EL (cell line): Measurements from ENCODE around the gene S100A7.
A peak's percentile ranks its signal among the peaks of the same experiment; 100 is the strongest.
"Not testable (repeated sequence)": the region's sequence is repeated elsewhere in the genome, so short reads cannot be mapped to it uniquely, and the experiment has no call there.

Experiments used
- DNase-seq: peaks from one replicate; pipeline ENCODE4 v3.0.0-alpha.2; 2016

Gene S100A7

GRCh38 chr1:153475282-153475681, 14.8 kb upstream of the S100A7 start:
- DNase-seq = no peak

- DNase-seq = no peak
These were observed 13.9 kb upstream of the S100A7 start for GRCh38 chr1:153474347-153474746.

- DNase-seq = peak; percentile 16
These were observed 10.3 kb upstream of the S100A7 start for GRCh38 chr1:153470707-153471106.

- DNase-seq = no peak
These were observed 6.5 kb upstream of the S100A7 start for GRCh38 chr1:153466908-153467307.

- peak; percentile 44 for DNase-seq
These were observed 5.6 kb upstream of the S100A7 start for GRCh38 chr1:153465811-153466636.

- DNase-seq = not testable (repeated sequence)
These were observed 2.3 kb upstream of the S100A7 start for GRCh38 chr1:153462741-153463140.

- no peak for DNase-seq
These were observed 796 bp downstream of the S100A7 start for GRCh38 chr1:153459655-153460054.

- DNase-seq = no peak
These were observed 4.1 kb downstream of the S100A7 start for GRCh38 chr1:153456396-153456795.

GRCh38 chr1:153448851-153449250, 11.6 kb downstream of the S100A7 start:
- not testable (repeated sequence) for DNase-seq

- DNase-seq = peak; percentile 74
These were observed 12.8 kb downstream of the S100A7 start for GRCh38 chr1:153447498-153448170.

GRCh38 chr1:153444078-153444477, 16.4 kb downstream of the S100A7 start:
- DNase-seq = no peak

GRCh38 chr1:153443486-153443885, 17.0 kb downstream of the S100A7 start:
- DNase-seq = no peak

- DNase-seq = no peak
These were observed 19.2 kb downstream of the S100A7 start for GRCh38 chr1:153441238-153441755.

- DNase-seq = no peak
These were observed 21.2 kb downstream of the S100A7 start for GRCh38 chr1:153439273-153439672.

- no peak for DNase-seq
These were observed 21.9 kb downstream of the S100A7 start for GRCh38 chr1:153438599-153438998.

GRCh38 chr1:153437236-153437635, 23.2 kb downstream of the S100A7 start:
- no peak for DNase-seq

GRCh38 chr1:153434746-153435455, 25.6 kb downstream of the S100A7 start:
- no peak for DNase-seq

GRCh38 chr1:153432874-153433681, 27.4 kb downstream of the S100A7 start:
- DNase-seq = no peak

- no peak for DNase-seq
These were observed 28.5 kb downstream of the S100A7 start for GRCh38 chr1:153431928-153432327.

GRCh38 chr1:153431427-153431826, 29.0 kb downstream of the S100A7 start:
- DNase-seq = no peak

- DNase-seq = no peak
These were observed 29.4 kb downstream of the S100A7 start for GRCh38 chr1:153431002-153431401.

- no peak for DNase-seq
These were observed 29.9 kb downstream of the S100A7 start for GRCh38 chr1:153430561-153430960.

GRCh38 chr1:153430166-153430553, 30.3 kb downstream of the S100A7 start:
- DNase-seq = no peak
